Suppressor macrophage (primary cell): ENCODE measurements around the gene FADS1.
A peak's percentile ranks its signal among the peaks of the same experiment; 100 is the strongest.

Experiments used
- DNase-seq, 4 experiments: peaks; one replicate each; pipeline ENCODE4 v3.0.0-alpha.2; 2020 to 2022

The FADS1 gene

GRCh38 chr11:61826930-61827570 lies 10.2 kb upstream of the FADS1 start:
- DNase-seq = peak; percentile 72 to 85 (median 82)

GRCh38 chr11:61820174-61820573 lies 3.4 kb upstream of the FADS1 start:
- no peak for DNase-seq

DNA sequence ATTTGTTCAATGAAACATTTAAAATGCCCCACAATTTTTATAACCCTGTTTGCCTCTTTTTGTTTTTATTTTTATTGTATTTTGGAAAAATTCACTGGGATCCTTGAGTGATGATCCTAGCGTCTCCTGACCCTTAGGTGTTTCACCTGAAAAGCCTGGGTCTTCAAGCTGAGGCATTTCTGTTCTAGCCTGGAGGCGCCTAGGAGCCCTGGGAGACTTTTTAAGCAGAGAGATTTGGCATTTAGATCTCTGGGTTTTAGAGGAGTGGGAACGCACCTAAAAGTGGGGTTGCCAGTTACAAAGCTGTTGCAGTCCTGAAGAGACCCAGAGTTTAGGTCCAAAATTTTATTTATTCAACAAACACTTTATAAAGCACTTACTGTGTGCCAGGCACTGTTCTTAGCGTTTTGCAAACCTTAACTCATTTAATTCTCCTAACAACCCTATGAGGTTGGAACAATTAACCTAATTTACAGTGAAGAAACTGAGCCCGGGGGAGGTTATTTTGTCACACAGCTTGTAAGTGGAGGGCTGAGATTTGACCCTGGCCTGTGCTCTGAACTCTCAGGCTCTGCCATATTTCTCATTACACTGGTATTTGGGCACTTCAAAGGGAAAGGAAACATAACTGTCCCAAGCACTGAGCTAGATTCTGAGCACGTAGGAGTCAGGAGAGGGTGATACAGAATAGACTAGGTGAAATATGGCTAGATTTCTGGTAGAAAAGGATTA lies 834 bp upstream of the FADS1 start:
- no peak for DNase-seq

DNA sequence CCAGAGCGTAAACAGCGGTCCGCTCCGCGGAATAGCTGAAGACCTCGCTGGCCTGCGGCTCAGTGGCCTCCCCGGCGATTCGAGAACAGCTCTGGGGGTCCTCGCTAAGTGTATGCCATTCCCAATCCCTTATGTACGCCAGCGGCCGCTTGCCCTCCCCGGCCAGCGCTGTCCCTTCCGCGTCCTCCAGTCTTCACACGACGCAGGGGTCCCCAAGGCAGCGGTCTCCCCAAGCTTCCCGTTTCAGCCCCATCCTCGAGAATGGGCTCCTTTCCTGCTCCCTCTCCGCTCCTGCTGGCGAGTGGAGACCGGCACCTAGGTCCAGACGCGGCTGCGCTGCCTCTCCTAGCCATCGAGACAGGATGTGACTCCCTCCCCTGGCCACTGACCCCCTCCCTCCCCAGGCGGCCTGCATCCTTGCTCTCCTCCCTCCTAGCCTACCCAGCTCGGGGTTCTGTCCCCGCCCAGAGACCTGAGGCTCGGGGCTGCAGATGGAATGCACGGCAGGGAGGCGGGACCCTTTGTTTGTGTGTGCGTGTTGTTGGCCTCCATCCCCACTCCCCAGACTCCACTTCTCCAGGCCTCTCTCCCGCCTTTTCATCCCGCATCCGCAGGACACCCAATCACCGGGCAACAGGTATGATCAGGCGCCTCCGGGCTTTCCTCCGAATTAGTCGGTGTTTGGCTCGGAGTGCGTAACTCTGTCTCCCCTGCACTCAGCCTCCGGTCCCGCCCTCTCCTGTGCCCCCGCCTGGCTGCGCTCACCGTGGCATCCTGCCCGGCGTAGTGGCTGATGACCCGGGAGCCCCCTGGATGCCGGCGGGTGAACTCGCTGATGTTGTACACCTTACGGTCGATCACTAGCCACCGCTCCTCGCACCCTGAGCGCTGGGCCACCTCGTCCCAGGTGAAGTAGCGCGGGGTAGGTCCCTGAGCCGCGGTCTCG lies 740 bp downstream of the FADS1 start:
- peak; percentile 48 to 72 (median 62) for DNase-seq

DNA sequence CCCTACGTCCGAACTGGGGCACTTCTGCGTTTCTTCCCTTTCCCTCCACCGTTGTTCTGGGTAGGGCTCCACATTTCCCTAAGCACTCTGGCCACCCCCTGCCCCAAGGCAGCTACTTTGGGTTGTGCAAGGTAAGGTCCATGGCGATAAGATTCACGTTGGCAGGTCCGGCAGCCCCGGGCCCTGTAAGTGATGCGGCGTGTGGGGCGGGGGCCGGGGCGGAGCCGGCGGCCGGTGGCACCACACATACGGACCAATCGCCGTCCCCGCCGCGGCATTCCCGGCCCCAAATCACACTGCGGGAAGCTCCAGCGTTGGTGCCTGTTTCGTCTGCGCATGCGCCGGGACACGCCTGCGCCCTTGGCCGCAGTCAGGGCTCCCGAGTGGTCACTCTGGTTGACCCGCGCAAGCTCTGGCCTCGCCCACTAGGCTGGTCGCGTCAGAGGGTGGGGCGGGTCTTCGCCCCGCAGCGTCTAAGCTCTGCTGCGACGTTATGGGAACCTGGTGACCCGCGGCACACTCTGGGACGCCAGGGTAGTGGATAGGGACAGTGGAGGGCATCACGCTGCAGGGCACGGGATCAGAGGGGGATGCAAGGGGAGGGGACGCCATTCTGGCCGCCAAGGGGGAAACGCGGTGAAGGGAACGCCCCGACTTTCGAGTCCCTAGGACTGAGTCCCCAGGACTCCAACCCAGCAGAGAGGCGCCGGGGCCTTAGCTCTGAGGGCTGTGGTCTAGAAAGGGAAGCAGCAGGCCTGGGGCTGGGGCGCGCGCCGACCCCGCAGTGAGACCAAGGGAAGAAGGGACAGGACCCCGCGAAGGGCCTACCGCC lies 1.6 kb downstream of the FADS1 start:
- DNase-seq = peak; percentile 99 to 100 (median 100)

- DNase-seq = peak; percentile 57 to 74 (median 74)
These were observed 2.4 kb downstream of the FADS1 start for GRCh38 chr11:61814247-61814957.

DNA sequence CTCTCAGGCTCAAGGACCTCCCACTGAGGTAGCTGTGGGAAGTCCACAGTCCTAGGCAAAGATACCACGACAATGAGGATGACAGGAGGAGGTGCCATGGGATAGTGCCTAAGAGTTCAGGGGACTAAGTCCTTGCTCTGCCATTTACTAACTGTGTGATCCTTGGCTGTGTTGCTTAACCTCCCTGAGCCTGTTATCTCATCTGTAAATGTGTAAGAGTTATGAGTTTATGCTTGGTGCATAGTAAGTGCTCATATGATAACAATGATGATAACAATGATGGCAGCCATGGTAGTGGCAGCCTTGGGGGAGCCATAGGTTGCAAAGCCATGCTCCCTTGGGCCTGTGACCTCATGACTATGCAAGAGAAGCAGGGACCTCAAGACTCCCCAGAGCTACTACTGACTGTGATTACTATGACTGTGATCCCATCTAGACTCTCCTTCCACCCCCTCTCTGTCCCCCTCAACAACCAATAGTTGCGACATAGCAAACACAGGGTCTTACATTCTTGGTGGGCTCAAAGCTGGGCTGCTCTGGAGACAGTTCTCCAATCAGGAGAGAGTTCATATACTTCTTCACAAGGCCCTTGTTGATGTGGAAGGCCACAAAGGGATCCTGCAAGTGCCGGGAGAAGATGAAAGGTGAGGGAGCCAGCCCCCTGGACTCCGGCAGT lies 3.9 kb downstream of the FADS1 start:
- no peak for DNase-seq

DNA sequence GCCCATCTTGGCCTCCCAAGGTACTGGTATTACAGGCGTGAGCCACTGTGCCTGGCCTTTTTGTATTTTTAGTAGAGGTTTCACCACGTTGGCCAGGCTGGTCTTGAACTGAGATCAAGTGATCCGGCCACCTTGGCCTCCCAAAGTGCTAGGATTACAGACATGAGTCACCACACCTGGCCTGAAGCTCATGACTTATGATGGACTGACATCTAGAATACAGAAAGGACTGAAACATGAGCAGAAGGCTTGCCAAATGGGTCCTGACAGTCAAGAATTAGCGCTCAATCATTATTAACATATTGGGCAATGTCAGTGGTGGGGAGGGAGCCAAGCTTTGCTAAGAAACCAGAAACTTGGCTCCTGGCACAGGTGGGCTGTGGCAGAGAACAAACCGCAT lies 5.0 kb downstream of the FADS1 start:
- no peak for DNase-seq

DNA sequence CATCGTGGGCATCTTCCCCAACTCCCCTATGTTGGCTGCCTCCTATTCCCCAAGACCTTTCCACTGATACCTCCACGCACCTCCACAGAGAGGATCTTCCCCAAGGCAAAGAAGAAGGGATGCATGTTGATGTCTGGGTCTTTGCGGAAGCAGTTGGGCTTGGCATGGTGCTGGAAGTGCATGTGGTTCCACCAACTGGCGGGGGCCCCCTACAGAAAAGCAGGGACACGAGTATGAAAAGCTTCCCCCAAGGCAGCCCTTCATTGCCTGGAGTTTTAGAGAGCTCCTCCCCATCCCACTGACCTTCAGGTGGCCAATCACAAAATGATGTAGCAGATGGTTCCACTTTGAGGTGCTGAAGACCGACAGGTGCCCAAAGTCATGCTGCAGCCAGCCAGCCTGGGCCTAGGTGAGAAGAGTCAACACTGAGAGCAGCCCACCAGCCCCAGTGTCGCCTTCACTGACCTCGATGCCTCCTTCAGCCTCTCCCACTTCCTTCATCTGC lies 6.1 kb downstream of the FADS1 start:
- DNase-seq = no peak

GRCh38 chr11:61806785-61807184 lies 10.0 kb downstream of the FADS1 start:
- DNase-seq = no peak

GRCh38 chr11:61805146-61805545 lies 11.7 kb downstream of the FADS1 start:
- DNase-seq = no peak

DNA sequence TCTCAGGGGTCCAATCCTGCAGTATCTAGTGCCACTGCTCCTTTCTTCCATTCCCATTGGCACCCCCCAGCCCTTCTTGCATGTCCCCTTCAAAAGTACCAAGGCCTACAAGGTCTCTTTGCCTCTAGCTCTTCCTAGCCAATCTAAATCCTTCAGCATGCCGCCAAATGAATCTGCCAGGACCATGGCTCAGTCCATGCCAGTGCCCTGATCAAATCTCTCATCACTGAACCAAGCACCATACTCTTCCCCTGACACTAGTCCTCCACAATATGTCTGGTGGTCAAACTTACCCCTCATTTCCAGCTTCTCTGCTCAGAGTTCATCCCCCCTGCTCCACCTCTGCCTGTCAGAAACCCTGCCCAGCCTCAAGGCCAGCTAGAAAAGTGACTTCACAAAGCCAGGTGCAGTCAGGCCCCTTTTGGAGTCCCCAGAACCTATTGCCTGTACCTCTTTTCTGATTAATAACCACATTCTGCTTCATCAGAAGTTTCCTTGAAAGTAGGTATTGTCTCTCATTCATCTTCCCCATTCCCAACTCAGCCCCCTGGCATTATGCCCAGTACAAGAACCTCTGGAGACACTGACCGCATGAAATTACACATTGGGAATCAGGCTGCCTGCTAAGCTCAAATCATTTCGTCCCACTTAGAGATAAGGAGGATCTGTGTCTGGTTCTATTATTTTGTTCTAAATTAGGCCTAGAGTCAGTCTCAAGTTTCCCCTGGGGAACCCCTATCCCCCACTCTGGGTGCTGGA lies 12.7 kb downstream of the FADS1 start:
- DNase-seq = no peak

- no peak for DNase-seq
These were observed 14.2 kb downstream of the FADS1 start for GRCh38 chr11:61802605-61803004.

- DNase-seq = no peak
These were observed 16.2 kb downstream of the FADS1 start for GRCh38 chr11:61800331-61801281.

GRCh38 chr11:61799665-61800284 lies 17.0 kb downstream of the FADS1 start:
- no peak for DNase-seq

GRCh38 chr11:61797263-61797944 lies 19.4 kb downstream of the FADS1 start:
- DNase-seq = peak; percentile 85 to 87 (median 86)

- DNase-seq = no peak
These were observed 20.8 kb downstream of the FADS1 start for GRCh38 chr11:61795876-61796526.
